Endothelial cell of umbilical vein (primary cell): ENCODE data around the gene PGRMC1. TPM values are rescaled to one million over a fixed set of nuclear protein-coding genes. Genes with fewer than 3 reads are reported as not detected.

ENCODE experiments used
- BruUV-seq: library from RNA; stranded (reverse); fragments of 400-500 nt; replicated peaks from 2 replicates; lab custom pipeline; 2021; lab: Mats Ljungman, UMichigan
- CTCF ChIA-PET: fragments of 300-600, 350-600 bp; sonication (Branson Sonifier 250); formaldehyde crosslinking; loops from one replicate; lab custom pipeline; 2021; ENCODE audit warnings: antibody characterized with exemption, inconsistent platforms; lab: Charles Lee
- POLR2A ChIA-PET: fragments of 300-600, 350-600 bp; sonication (Branson Sonifier 250); formaldehyde crosslinking; loops from one replicate; lab custom pipeline; 2021; ENCODE audit warnings: antibody characterized with exemption, inconsistent platforms; lab: Charles Lee
- DNase-seq: peaks from one replicate; pipeline ENCODE4 v3.0.0-alpha.2; 2011; ENCODE audit warnings: low read depth, low spot score
- FAIRE-seq: peaks from 2 replicates; lab custom pipeline; 2011; peaks lifted over from hg19 to GRCh38; lab: Jason Lieb, UNC
- H2AFZ ChIP-seq: 2 replicates; pipeline ENCODE4 v1.6.0; 2012; ENCODE audit warnings: low read depth, low read length, control low read depth, inconsistent platforms
- H3K27ac ChIP-seq: 2 replicates; pipeline ENCODE4 v1.5.1; 2011; ENCODE audit warnings: low read depth, mild to moderate bottlenecking, control low read depth, low read length, moderate library complexity; ENCODE audit not compliant: insufficient read depth
- H3K27me3 ChIP-seq, 2 experiments: 2 replicates each; pipeline versions ENCODE4 v1.6.0 to v1.6.1; 2011; ENCODE audit warnings: low read length in 2 of 2, mixed read lengths in 1 of 2; ENCODE audit not compliant: control insufficient read depth in 2 of 2, insufficient read depth in 2 of 2
- H3K36me3 ChIP-seq, 2 experiments: 2 replicates in 1 of 2; 3 replicates in 1 of 2; pipeline ENCODE4 v1.5.1; 2011; ENCODE audit warnings: low read length in 2 of 2, mild to moderate bottlenecking in 1 of 2, moderate library complexity in 1 of 2; ENCODE audit not compliant: control insufficient read depth in 2 of 2, insufficient read depth in 2 of 2; ENCODE audit errors: extremely low read depth in 1 of 2
- H3K4me1 ChIP-seq: 3 replicates; pipeline ENCODE4 v1.5.1; 2011; ENCODE audit warnings: mild to moderate bottlenecking, low read length; ENCODE audit not compliant: control insufficient read depth, insufficient read depth; ENCODE audit errors: extremely low read depth
- H3K4me2 ChIP-seq: 2 replicates; pipeline ENCODE4 v1.6.1; 2011; ENCODE audit warnings: low read length, control low read depth, mixed read lengths; ENCODE audit not compliant: insufficient read depth
- H3K4me3 ChIP-seq, 3 experiments: fragments of 200-600 bp in 1 of 3; sonication (generic), shearing (Covaris generic) in 1 of 3; replicated peaks in 1 of 3; 2 replicates each; pipeline ENCODE4 v1.5.1; 2011 to 2016; ENCODE audit warnings: control low read depth in 3 of 3, low read length in 3 of 3, mild to moderate bottlenecking in 2 of 3, inconsistent platforms in 1 of 3, low read depth in 1 of 3, moderate library complexity in 1 of 3; ENCODE audit not compliant: insufficient read depth in 1 of 3
- H3K79me2 ChIP-seq: 2 replicates; pipeline ENCODE4 v1.6.0; 2012; ENCODE audit warnings: low read length, inconsistent platforms; ENCODE audit not compliant: control insufficient read depth, insufficient read depth
- H3K9ac ChIP-seq: replicated peaks from 2 replicates; pipeline ENCODE3; 2011; ENCODE audit warnings: low read length, control low read depth; ENCODE audit not compliant: insufficient read depth; ENCODE audit errors: extremely low read depth
- H3K9me1 ChIP-seq: replicated peaks from 3 replicates; pipeline ENCODE4 v1.6.0; 2011; ENCODE audit warnings: mild to moderate bottlenecking, low read length; ENCODE audit not compliant: control insufficient read depth, insufficient read depth; ENCODE audit errors: extremely low read depth
- H3K9me3 ChIP-seq: replicated peaks from 2 replicates; pipeline ENCODE4 v1.5.1; 2012; ENCODE audit warnings: low read length, inconsistent platforms; ENCODE audit not compliant: control insufficient read depth, insufficient read depth
- H4K20me1 ChIP-seq: replicated peaks from 2 replicates; pipeline ENCODE3; 2011; ENCODE audit warnings: mild to moderate bottlenecking, low read length; ENCODE audit not compliant: control insufficient read depth, insufficient read depth; ENCODE audit errors: extremely low read depth
- EZH2 ChIP-seq: IDR thresholded peaks from 2 replicates; pipeline ENCODE4 v1.6.1; 2012; ENCODE audit warnings: borderline replicate concordance, low read depth, mild to moderate bottlenecking, moderate library complexity, low read length, inconsistent platforms; ENCODE audit not compliant: severe bottlenecking
- FOS ChIP-seq: IDR thresholded peaks from 2 replicates; pipeline ENCODE4 v1.6.1; 2011; ENCODE audit warnings: mild to moderate bottlenecking, low read length, moderate library complexity, borderline replicate concordance; ENCODE audit not compliant: insufficient read depth
- GATA2 ChIP-seq: IDR thresholded peaks from 2 replicates; pipeline ENCODE4 v1.7.0; 2011; ENCODE audit warnings: low read depth, mild to moderate bottlenecking, moderate library complexity, mixed read lengths, low read length; ENCODE audit not compliant: insufficient read length, insufficient read depth
- JUN ChIP-seq: IDR thresholded peaks from 2 replicates; pipeline ENCODE4 v1.6.1; 2011; ENCODE audit warnings: borderline replicate concordance, low read depth; ENCODE audit not compliant: insufficient read length, insufficient read depth
- MYC ChIP-seq: IDR thresholded peaks from one replicate; pipeline ENCODE4 v1.6.1; 2011; ENCODE audit warnings: mild to moderate bottlenecking, low read depth, low read length
- POLR2A ChIP-seq: IDR thresholded peaks from 2 replicates; pipeline ENCODE4 v1.6.1; 2012; ENCODE audit warnings: low read depth, mild to moderate bottlenecking, control low read depth, low read length
- POLR2AphosphoS5 ChIP-seq: IDR thresholded peaks from 2 replicates; pipeline ENCODE4 v1.6.1; 2012; ENCODE audit warnings: low read depth, mild to moderate bottlenecking, control low read depth, low read length, moderate library complexity; ENCODE audit not compliant: insufficient read depth
- dilution Hi-C: fragments of 300-500 bp; cut with MboI; formaldehyde crosslinking; loops from one replicate; pipeline ENCODE4 v1.15.0; 2019; ENCODE audit warnings: low sequenced_read_pairs; ENCODE audit not compliant: extremely low pct_ligation_motif_present
- intact Hi-C: fragments of 100-400 bp; cut with micrococcal nuclease; formaldehyde crosslinking; loops from one replicate; pipeline ENCODE4 v1.10.0; 2022
- polyA plus RNA-seq, 4 experiments: library from polyadenylated mRNA; depleted of rRNA in 3 of 4; stranded (reverse) in 3 of 4; unstranded in 1 of 4; fragments of >200 nt; gene quantifications; 2 replicates each; pipeline versions ENCODE4 v1.2.1 to v1.2.3, GENCODE V29; 2011 to 2012; ENCODE audit warnings: missing spikeins in 1 of 4
- total RNA-seq: library from RNA; stranded (reverse); gene quantifications from 2 replicates; pipeline ENCODE4 v1.2.3, GENCODE V29; 2021
- TF ChIP-seq, protein P1 (sequence below): IDR thresholded peaks from 2 replicates; pipeline ENCODE4 v1.6.1; 2011; ENCODE audit not compliant: insufficient read depth, insufficient read length
- TF ChIP-seq, protein P2 (sequence below), 2 donors: IDR thresholded peaks; 1 replicate in 1 of 2; 2 replicates in 1 of 2; pipeline ENCODE4 v1.5.1; 2011; ENCODE audit warnings: low read length in 2 of 2, mild to moderate bottlenecking in 2 of 2, moderate library complexity in 2 of 2, control low read depth in 1 of 2, inconsistent platforms in 1 of 2, low read depth in 1 of 2; ENCODE audit not compliant: insufficient read depth in 1 of 2; ENCODE audit errors: extremely low read depth in 1 of 2

The PGRMC1 gene
- total and polyA plus RNA-seq, 2 donors (not counting 3 experiments of a cell fraction or from before 2014, with no cell fraction given), result 37.4 to 61.8 TPM

DNA sequence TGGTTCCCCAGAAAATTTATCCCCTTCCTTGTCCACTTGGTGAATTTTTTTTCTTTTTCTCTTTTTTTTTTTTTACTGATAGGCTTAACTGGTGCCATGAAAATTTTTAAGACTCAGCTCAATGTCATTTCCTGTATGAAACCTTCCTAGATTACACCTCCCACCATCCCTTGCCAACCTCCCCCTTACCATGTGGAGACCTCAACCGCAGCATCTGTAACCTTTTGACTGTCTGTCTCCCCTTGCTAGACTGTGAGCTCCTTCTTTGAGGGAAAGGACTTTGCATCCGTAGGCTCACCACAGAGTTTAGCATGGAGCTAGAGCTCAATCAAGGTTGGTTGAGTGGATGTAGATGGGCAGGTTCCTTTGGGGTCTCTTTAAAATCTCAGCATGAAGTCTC lies 5.2 kb upstream of the PGRMC1 start:
- DNase-seq (no peak), FAIRE-seq (no peak)
- H4K20me1 ChIP-seq, result no peaks in the 10 kb centered on the region
- dilution Hi-C loops, result no loop called here
- H3K36me3 ChIP-seq, result no peaks in the 10 kb centered on the region
- BruUV-seq, result no TSS peak
- ChIA-PET CTCF (no interaction called here), POLR2A (no interaction called here)
- no peak overlapping the region for H3K27ac ChIP-seq
- no peak overlapping the region for H3K4me2 ChIP-seq
- H2AFZ ChIP-seq, result no peak overlapping the region
- H3K4me1 ChIP-seq, result no peaks in the 10 kb centered on the region
- H3K9me1 ChIP-seq, result no peaks in the 10 kb centered on the region
- no peak overlapping the region for H3K4me3 ChIP-seq
- no peaks in the 10 kb centered on the region for H3K9me3 ChIP-seq
- TF ChIP-seq, protein P1, sequence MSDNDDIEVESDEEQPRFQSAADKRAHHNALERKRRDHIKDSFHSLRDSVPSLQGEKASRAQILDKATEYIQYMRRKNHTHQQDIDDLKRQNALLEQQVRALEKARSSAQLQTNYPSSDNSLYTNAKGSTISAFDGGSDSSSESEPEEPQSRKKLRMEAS, result no peak
- TF ChIP-seq EZH2 (no peak), FOS (no peak), JUN (no peak), POLR2A (no peak), POLR2AphosphoS5 (no peak), MYC (no peak), GATA2 (no peak)
- TF ChIP-seq, protein P2, sequence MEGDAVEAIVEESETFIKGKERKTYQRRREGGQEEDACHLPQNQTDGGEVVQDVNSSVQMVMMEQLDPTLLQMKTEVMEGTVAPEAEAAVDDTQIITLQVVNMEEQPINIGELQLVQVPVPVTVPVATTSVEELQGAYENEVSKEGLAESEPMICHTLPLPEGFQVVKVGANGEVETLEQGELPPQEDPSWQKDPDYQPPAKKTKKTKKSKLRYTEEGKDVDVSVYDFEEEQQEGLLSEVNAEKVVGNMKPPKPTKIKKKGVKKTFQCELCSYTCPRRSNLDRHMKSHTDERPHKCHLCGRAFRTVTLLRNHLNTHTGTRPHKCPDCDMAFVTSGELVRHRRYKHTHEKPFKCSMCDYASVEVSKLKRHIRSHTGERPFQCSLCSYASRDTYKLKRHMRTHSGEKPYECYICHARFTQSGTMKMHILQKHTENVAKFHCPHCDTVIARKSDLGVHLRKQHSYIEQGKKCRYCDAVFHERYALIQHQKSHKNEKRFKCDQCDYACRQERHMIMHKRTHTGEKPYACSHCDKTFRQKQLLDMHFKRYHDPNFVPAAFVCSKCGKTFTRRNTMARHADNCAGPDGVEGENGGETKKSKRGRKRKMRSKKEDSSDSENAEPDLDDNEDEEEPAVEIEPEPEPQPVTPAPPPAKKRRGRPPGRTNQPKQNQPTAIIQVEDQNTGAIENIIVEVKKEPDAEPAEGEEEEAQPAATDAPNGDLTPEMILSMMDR (IDR thresholded peaks at IDR 0.05; ENCODE audit: extremely low read depth in 1 of 2, insufficient read depth in 1 of 2, low read depth in 1 of 2, low read length in 2 of 2), result no peak
- no peak overlapping the region for H3K9ac ChIP-seq
- intact Hi-C loops, result no loop called here
- H3K79me2 ChIP-seq, result no peaks in the 10 kb centered on the region
- peaks cover 8 to 11% of the 10 kb centered on the region in 2 experiments for H3K27me3 ChIP-seq
